OCI-LY7 (cell line): Measurements from ENCODE around the gene ADIG.

ENCODE experiments used
- EZH2phosphoT487 ChIP-seq: fragments of 200-600 bp; sonication (generic); IDR thresholded peaks from 2 replicates; pipeline ENCODE4 v1.6.1; 2018; ENCODE audit warnings: low read depth, borderline replicate concordance, mild to moderate bottlenecking, mixed run types, antibody characterized with exemption, low read length, moderate library complexity, mixed read lengths
- TF ChIP-seq, protein P1 (sequence below): fragments of 200-600 bp; sonication (generic); conservative IDR thresholded peaks from 2 replicates; pipeline ENCODE4 v1.5.1; 2014; ENCODE audit warnings: mild to moderate bottlenecking, antibody characterized with exemption, low read length, moderate library complexity, mixed read lengths

DNA sequence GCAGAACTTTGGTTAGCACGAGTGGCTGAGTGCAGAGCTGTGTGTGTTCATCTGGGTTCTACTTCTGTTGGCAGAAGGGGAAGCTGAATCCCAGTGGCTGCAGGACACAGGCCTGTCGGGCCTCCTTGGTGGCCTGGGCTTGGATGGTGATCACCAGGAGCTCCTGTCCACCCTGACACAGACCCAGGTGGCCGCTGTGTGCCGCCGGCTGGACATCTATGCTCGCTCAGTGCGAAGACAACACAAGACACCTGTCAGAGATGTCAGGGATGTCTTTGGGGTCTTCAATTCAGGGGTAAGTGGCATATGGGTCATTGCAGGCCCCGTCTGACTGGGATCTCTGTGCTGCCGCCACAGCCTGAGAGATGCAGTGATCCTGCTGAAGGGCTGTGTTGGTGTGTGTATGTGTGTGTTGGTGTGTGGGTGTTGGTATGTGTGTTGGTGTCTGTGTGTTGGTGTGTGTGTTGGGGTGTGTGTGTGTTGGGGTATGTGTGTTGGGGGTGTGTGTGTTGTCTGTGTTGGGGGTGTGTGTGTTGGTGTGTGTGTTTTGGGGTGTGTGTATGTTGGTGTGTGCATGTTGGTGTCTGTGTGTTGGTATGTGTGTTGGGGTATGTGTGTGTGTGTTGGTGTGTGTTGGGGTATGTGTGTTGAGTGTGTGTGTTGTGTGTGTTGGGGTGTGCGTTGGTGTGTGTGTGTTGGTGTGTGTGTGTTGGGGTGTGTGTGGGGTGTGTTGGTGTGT lies 46.1 kb downstream of the ADIG start:
- TF ChIP-seq, protein P1, sequence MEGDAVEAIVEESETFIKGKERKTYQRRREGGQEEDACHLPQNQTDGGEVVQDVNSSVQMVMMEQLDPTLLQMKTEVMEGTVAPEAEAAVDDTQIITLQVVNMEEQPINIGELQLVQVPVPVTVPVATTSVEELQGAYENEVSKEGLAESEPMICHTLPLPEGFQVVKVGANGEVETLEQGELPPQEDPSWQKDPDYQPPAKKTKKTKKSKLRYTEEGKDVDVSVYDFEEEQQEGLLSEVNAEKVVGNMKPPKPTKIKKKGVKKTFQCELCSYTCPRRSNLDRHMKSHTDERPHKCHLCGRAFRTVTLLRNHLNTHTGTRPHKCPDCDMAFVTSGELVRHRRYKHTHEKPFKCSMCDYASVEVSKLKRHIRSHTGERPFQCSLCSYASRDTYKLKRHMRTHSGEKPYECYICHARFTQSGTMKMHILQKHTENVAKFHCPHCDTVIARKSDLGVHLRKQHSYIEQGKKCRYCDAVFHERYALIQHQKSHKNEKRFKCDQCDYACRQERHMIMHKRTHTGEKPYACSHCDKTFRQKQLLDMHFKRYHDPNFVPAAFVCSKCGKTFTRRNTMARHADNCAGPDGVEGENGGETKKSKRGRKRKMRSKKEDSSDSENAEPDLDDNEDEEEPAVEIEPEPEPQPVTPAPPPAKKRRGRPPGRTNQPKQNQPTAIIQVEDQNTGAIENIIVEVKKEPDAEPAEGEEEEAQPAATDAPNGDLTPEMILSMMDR: no peak
- TF ChIP-seq EZH2phosphoT487: no peak
